ENCODE results near the gene LRBA.

DNA sequence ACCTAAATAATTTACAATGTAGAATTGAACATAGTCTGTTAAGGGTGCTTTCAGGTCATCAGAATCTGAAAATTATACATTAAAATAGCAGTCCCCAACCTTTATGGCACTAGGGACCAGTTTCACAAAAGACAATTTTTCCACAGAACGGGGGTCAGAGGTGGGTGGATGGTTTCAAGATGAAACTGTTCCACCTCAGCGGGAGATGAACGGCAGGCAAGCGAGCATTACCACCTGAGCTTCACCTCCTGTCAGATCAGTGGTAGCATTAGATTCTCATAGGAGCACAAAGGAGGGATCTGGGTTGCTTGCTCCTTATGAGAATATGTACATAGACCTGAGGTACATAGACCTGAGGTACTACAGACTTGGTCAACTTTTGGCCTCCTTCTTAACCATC, 29.0 kb downstream of the LRBA start:
- TF ChIP-seq, protein P1, sequence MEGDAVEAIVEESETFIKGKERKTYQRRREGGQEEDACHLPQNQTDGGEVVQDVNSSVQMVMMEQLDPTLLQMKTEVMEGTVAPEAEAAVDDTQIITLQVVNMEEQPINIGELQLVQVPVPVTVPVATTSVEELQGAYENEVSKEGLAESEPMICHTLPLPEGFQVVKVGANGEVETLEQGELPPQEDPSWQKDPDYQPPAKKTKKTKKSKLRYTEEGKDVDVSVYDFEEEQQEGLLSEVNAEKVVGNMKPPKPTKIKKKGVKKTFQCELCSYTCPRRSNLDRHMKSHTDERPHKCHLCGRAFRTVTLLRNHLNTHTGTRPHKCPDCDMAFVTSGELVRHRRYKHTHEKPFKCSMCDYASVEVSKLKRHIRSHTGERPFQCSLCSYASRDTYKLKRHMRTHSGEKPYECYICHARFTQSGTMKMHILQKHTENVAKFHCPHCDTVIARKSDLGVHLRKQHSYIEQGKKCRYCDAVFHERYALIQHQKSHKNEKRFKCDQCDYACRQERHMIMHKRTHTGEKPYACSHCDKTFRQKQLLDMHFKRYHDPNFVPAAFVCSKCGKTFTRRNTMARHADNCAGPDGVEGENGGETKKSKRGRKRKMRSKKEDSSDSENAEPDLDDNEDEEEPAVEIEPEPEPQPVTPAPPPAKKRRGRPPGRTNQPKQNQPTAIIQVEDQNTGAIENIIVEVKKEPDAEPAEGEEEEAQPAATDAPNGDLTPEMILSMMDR (IDR thresholded peaks at IDR 0.05; ENCODE audit: low read length) = no peak
- no peak for TF ChIP-seq EZH2 (IDR thresholded peaks at IDR 0.05; ENCODE audit: borderline replicate concordance, low read length)

All from OCI-LY1 (cell line).